ENCODE results near the gene GTF2IRD1. TPM values are rescaled to one million over a fixed set of nuclear protein-coding genes. Genes with fewer than 3 reads are reported as not detected.

The GTF2IRD1 gene
- polyA plus RNA-seq, 1 of the 3 experiments (the other 2 are of a cell fraction): 26.4 TPM

DNA sequence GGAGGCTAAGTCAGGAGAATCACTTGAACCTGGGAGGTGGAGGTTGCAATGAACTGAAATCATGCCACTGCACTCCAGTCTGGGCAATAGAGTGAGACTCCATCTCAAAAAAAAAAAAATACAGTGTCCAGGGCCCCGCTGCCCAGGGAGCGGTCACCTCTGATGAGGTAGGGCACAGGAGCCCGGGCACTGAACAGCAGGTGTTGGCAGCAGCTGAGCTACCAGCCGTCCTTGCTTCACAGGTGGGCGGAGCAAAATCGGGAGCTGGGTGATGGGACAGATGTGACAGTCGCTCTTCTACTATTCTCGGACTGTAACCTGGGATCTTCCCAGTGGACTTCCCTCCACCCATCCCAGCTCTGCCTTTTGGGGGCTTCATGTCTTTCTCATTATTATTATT is 49.4 kb downstream of the GTF2IRD1 start:
- H4K20me1 ChIP-seq (ENCODE audit: insufficient read depth): 0 out of 2 replicates have a peak, but pooled peaks cover 28% of the 10 kb centered on the region

DNA sequence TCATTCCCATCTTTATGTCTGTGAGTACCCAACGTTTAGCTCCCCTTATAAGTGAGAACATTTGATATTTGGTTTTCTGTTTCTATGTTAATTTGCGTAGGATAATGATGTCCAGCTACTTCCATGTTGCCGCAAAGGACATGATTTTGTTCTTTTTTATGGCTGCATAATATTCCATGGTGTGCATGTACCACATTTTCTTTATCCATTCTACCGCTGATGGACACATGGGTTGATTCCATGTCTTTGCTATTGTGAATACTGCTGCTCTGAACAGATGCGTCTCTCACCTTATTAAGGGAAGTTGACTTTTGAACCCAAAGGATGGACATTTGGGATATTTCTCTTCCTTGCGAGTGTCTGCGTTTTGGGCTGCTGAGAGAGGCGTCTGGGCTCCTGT is 50.2 kb downstream of the GTF2IRD1 start:
- no peaks in the 10 kb centered on the region for H3K36me3 ChIP-seq (replicated peaks in 1 of 2; ENCODE audit: control insufficient read depth in 1 of 2, insufficient read depth in 2 of 2, low read length in 1 of 2)
- H4K20me1 ChIP-seq (ENCODE audit: insufficient read depth): 0 out of 2 replicates have a peak, but pooled peaks cover 24% of the 10 kb centered on the region
- peaks cover 0 to 42% of the 10 kb centered on the region in 2 experiments; a peak in 1 of 4 replicates for H3K4me1 ChIP-seq (ENCODE audit: control insufficient read depth in 1 of 2, insufficient read depth in 2 of 2, low read depth in 1 of 2, low read length in 1 of 2)
- no peaks in the 10 kb centered on the region for H3K9me2 ChIP-seq
- peaks cover 33% of the 10 kb centered on the region for H3K79me2 ChIP-seq (ENCODE audit: insufficient read depth)
- 94% methylated on average over 8 of the region's 8 CpGs for WGBS (ENCODE audit: low lambda C conversion rate)
- peak overlapping the region in 1 of 2 experiments; percentile 95; a peak in 2 of 4 replicates for H3K27ac ChIP-seq (ENCODE audit: low read depth in 2 of 2, low read length in 1 of 2)
- DNase-seq: no peak
- no peak overlapping the region for H3K4me2 ChIP-seq
- H3K9me3 ChIP-seq: no peaks in the 10 kb centered on the region
- H3K9ac ChIP-seq: no peak overlapping the region
- POLR2A ChIA-PET: no interaction called here
- no peak for TF ChIP-seq TCF12 (IDR thresholded peaks at IDR 0.05)
- TF ChIP-seq FOXM1 (IDR thresholded peaks at IDR 0.05; ENCODE audit: low read depth): no peak
- TF ChIP-seq, protein P1, sequence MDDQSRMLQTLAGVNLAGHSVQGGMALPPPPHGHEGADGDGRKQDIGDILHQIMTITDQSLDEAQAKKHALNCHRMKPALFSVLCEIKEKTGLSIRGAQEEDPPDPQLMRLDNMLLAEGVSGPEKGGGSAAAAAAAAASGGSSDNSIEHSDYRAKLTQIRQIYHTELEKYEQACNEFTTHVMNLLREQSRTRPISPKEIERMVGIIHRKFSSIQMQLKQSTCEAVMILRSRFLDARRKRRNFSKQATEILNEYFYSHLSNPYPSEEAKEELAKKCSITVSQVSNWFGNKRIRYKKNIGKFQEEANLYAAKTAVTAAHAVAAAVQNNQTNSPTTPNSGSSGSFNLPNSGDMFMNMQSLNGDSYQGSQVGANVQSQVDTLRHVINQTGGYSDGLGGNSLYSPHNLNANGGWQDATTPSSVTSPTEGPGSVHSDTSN (IDR thresholded peaks at IDR 0.05): no peak
- no peak overlapping the region for H3K4me3 ChIP-seq (ENCODE audit: low read depth in 2 of 2, low read length in 1 of 2)
- CTCF ChIA-PET: interaction anchor here (0.6 to 3.4 kb wide), 6 partner anchors 10 to 86 kb away, joined by 3 to 22 read pairs (median 6); no protein-coding TSS in a partner anchor
- H3K27me3 ChIP-seq (ENCODE audit: insufficient read depth): no peaks in the 10 kb centered on the region
- H3F3A ChIP-seq (replicated peaks; ENCODE audit: insufficient read depth): peaks cover 12% of the 10 kb centered on the region
- H2AFZ ChIP-seq (ENCODE audit: low read depth): no peak overlapping the region

More for the DNA sequence above, 49.4 kb downstream of the GTF2IRD1 start:
- Histone ChIP-seq H3K9me2 (no peaks in the 10 kb centered on the region), H3K36me3 (replicated peaks in 1 of 2; ENCODE audit: control insufficient read depth in 1 of 2, insufficient read depth in 2 of 2, low read length in 1 of 2) (no peaks in the 10 kb centered on the region), H3K27ac (ENCODE audit: low read depth in 2 of 2, low read length in 1 of 2) (no peak overlapping the region), H3K4me2 (no peak overlapping the region), H3K27me3 (ENCODE audit: insufficient read depth) (no peaks in the 10 kb centered on the region), H3K4me3 (ENCODE audit: low read depth in 2 of 2, low read length in 1 of 2) (no peak overlapping the region), H3K9me3 (no peaks in the 10 kb centered on the region), H2AFZ (ENCODE audit: low read depth) (no peak overlapping the region), H3K9ac (no peak overlapping the region), H3K79me2 (ENCODE audit: insufficient read depth) (peaks cover 39% of the 10 kb centered on the region), H3F3A (replicated peaks; ENCODE audit: insufficient read depth) (peaks cover 8% of the 10 kb centered on the region), H3K4me1 (ENCODE audit: control insufficient read depth in 1 of 2, insufficient read depth in 2 of 2, low read depth in 1 of 2, low read length in 1 of 2) (peaks cover 0 to 40% of the 10 kb centered on the region in 2 experiments; a peak in 1 of 4 replicates)
- CTCF ChIA-PET: interaction anchor here (0.7 to 3.1 kb wide), 2 partner anchors 18 to 63 kb away, joined by 5 to 13 read pairs; no protein-coding TSS in a partner anchor
- POLR2A ChIA-PET: no interaction called here
- WGBS (ENCODE audit: low lambda C conversion rate): 92% methylated on average over 8 of the region's 8 CpGs
- no peak for DNase-seq
- TF ChIP-seq FOXM1 (IDR thresholded peaks at IDR 0.05; ENCODE audit: low read depth) (no peak), MEF2A (IDR thresholded peaks at IDR 0.05; ENCODE audit: borderline replicate concordance, low read depth) (no peak), EZH2phosphoT487 (IDR thresholded peaks at IDR 0.05; ENCODE audit: borderline replicate concordance, low read depth) (no peak), NFIC (IDR thresholded peaks at IDR 0.05; ENCODE audit: borderline replicate concordance) (no peak), RFX5 (IDR thresholded peaks at IDR 0.05; ENCODE audit: low read length) (no peak), ELF1 (IDR thresholded peaks at IDR 0.05) (no peak), TEAD4 (IDR thresholded peaks at IDR 0.05; ENCODE audit: borderline replicate concordance, insufficient read depth) (no peak), RAD21 (IDR thresholded peaks at IDR 0.05; ENCODE audit: low read length) (no peak), RCOR1 (IDR thresholded peaks at IDR 0.05; ENCODE audit: low read length) (no peak), JUND (IDR thresholded peaks at IDR 0.05) (no peak), RXRA (IDR thresholded peaks at IDR 0.05; ENCODE audit: borderline replicate concordance, low read depth) (no peak), SMC3 (IDR thresholded peaks at IDR 0.05; ENCODE audit: low read depth, low read length) (no peak)
- TF ChIP-seq, protein P2, sequence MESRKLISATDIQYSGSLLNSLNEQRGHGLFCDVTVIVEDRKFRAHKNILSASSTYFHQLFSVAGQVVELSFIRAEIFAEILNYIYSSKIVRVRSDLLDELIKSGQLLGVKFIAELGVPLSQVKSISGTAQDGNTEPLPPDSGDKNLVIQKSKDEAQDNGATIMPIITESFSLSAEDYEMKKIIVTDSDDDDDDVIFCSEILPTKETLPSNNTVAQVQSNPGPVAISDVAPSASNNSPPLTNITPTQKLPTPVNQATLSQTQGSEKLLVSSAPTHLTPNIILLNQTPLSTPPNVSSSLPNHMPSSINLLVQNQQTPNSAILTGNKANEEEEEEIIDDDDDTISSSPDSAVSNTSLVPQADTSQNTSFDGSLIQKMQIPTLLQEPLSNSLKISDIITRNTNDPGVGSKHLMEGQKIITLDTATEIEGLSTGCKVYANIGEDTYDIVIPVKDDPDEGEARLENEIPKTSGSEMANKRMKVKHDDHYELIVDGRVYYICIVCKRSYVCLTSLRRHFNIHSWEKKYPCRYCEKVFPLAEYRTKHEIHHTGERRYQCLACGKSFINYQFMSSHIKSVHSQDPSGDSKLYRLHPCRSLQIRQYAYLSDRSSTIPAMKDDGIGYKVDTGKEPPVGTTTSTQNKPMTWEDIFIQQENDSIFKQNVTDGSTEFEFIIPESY (IDR thresholded peaks at IDR 0.05; ENCODE audit: borderline replicate concordance, low read depth): no peak
- TF ChIP-seq, protein P3, sequence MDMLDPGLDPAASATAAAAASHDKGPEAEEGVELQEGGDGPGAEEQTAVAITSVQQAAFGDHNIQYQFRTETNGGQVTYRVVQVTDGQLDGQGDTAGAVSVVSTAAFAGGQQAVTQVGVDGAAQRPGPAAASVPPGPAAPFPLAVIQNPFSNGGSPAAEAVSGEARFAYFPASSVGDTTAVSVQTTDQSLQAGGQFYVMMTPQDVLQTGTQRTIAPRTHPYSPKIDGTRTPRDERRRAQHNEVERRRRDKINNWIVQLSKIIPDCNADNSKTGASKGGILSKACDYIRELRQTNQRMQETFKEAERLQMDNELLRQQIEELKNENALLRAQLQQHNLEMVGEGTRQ (IDR thresholded peaks at IDR 0.05; ENCODE audit: borderline replicate concordance, low read depth, low read length): no peak
- TF ChIP-seq, protein P4, sequence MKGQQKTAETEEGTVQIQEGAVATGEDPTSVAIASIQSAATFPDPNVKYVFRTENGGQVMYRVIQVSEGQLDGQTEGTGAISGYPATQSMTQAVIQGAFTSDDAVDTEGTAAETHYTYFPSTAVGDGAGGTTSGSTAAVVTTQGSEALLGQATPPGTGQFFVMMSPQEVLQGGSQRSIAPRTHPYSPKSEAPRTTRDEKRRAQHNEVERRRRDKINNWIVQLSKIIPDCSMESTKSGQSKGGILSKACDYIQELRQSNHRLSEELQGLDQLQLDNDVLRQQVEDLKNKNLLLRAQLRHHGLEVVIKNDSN (IDR thresholded peaks at IDR 0.05; ENCODE audit: borderline replicate concordance, low read depth): no peak
